HL-60 (cell line): ENCODE results near the gene ZEB1.

Experiments
- CTCF ChIP-seq: IDR thresholded peaks from one replicate; pipeline ENCODE4 v1.5.1; 2011; ENCODE audit warnings: low read length, control low read depth, inconsistent platforms; ENCODE audit not compliant: insufficient read depth
- GABPA ChIP-seq: IDR thresholded peaks from 2 replicates; pipeline ENCODE4 v1.6.1; 2012; ENCODE audit warnings: low read depth
- POLR2AphosphoS5 ChIP-seq: IDR thresholded peaks from 2 replicates; pipeline ENCODE4 v1.6.1; 2012; ENCODE audit warnings: low read depth
- REST ChIP-seq: IDR thresholded peaks from 2 replicates; pipeline ENCODE4 v1.6.1; 2012; ENCODE audit warnings: low read depth; ENCODE audit not compliant: insufficient replicate concordance
- SPI1 ChIP-seq: IDR thresholded peaks from 2 replicates; pipeline ENCODE4 v1.6.1; 2012; ENCODE audit warnings: low read depth, mild to moderate bottlenecking, borderline replicate concordance

- TF ChIP-seq CTCF (no peak), GABPA (no peak), POLR2AphosphoS5 (no peak), SPI1 (no peak), REST (no peak)
Observed at GRCh38 chr10:31483546-31483945, 164.5 kb downstream of the ZEB1 start.
